Glomerular endothelial cell (primary cell): ENCODE results near the gene PNN. TPM values are rescaled to one million over a fixed set of nuclear protein-coding genes. Genes with fewer than 3 reads are reported as not detected.
"Not testable (repeated sequence)": the region's sequence is repeated elsewhere in the genome, so short reads cannot be mapped to it uniquely, and the experiment has no call there.

ENCODE experiments used
- DNase-seq: peaks from one replicate; pipeline ENCODE4 v3.0.0-alpha.2; 2011; ENCODE audit warnings: low read depth, low spot score; ENCODE audit errors: extremely low read depth
- total RNA-seq: library from RNA; depleted of rRNA; stranded (reverse); fragments of >200 nt; gene quantifications from 2 replicates; pipeline ENCODE4 v1.2.3, GENCODE V29; 2015

Gene PNN
- 17.0 and 28.9 TPM in 2 replicates for total RNA-seq

DNA sequence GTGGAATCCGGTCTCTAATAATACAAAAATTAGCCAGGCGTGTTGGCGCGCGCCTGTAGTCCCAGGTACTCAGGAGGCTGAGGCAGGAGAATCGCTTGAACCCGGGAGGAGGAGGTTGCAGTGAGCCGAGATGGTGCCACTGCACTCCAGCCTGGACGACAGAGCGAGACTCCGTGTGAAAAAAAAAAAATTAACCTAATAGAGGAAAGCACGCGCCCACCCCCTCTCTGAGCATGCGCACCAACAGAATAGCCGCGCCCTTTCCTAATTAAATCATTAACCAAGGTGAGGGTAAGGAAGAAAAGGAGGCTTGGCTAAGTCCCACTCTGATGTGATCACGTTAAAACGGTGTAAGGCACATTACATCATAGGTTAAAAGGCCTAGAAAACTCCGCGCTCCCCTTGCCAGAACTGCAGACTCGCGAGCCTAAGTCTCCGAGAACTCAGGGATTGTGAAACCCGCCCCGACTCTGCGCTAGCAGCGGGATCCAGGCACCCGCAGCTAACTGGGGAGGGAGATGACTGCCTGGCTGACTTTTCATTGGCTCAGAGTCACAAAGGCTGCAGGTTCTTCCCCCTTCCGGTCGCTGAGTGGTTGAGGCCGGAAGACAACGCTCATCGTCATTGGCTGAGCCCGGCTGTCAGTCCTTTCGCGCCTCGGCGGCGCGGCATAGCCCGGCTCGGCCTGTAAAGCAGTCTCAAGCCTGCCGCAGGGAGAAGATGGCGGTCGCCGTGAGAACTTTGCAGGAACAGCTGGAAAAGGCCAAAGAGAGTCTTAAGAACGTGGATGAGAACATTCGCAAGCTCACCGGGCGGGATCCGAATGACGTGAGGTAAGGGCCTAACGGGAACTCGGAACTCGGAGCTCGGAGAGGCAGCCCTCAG, at the start of gene PNN:
Gene PNN (plus strand): TSS at position 695 of the 885 bp plus-strand sequence. CDS start 26 bp downstream, at position 721.
- DNase-seq: peak; percentile 98

DNA sequence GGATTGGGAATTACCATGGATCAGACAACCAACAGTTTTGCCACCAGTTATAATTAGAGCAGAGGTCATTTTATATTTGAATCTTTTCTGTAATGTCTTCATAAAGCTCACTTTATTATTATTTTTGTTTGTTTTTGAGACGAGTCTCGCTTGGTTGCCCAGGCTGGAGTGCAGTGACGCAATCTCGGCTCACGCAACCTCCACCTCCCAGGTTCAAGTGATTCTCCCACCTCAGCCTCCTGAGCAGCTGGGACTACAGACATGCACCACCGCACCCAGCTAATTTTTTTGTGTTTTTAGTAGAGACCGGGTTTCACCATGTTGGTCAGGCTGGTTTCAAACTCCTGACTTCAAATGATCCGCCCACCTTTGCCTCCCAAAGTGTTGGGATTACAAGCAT, 37.2 kb upstream of the PNN start:
- not testable (repeated sequence) for DNase-seq

DNA sequence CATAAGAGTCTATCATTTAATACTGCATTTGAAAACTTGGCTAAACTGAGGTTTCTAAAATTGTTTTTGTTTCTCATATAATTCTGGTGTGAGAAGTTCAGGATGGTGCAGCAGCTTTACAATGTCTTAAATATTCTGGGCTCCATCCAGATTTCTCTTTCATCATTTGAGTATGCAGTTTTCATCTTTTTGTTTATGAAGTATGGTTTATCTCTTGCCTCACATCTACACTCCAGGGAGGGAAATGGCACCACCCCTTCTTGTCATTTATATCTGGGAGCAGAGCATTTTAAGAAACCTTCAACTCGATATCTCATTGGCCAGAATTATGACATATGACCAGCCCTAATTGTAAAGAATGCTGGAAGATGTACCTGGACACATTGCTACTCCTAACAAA, 36.6 kb upstream of the PNN start:
- no peak for DNase-seq

DNA sequence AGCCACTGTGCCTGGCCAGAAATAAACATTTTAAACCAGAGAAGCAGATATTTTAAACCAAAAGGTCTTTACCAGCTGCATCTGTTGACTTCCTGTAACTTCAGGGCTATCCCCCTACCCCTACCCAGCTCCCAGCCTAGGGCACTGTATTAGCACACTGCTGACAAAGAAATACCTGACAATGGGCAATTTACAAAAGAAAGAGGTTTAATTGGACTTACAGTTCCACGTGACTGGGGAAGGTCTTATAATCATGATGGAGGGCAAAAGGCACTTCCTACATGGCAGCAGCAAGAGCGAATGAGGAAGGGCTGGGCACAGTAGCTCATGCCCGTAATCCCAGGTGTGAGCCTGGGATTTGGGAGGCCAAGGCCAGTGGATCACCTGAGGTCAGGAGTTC, 34.9 kb upstream of the PNN start:
- DNase-seq: no peak

DNA sequence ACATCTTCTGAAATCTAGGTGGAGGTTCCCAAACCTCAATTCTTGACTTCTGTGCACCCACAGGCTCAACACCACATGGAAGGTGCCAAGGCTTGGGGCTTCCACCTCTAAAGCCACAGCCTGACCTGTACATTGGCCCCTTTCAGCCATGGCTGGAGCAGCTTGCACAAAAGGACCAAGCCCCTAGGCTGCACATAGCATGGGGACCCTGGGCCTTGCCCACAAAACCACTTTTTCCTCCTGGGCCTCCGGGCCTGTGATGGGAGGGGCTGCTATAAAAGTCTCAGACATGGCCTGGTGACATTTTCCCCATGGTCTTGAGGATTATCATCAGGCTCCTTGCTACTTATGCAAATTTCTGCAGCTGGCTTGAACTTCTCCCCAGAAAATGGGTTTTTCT, 33.4 kb upstream of the PNN start:
- DNase-seq: not testable (repeated sequence)

DNA sequence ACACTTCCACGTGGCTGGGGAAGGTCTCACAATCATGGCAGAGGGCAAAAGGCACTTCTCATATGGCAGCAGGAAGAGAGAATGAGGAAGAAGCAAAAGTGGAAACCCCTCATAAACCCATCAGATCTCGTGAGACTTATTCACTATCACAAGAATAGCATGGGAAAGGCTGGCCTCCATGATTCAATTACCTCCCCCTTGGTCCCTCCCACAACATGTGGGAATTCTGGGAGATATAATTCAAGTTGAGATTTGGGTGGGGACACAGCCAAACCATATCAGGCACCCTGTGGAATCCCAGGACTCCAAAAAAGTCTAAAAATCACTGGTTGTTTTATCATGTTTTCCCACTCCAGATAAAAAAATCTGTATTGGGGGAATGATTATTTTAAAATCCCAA, 31.8 kb upstream of the PNN start:
- DNase-seq: not testable (repeated sequence)

DNA sequence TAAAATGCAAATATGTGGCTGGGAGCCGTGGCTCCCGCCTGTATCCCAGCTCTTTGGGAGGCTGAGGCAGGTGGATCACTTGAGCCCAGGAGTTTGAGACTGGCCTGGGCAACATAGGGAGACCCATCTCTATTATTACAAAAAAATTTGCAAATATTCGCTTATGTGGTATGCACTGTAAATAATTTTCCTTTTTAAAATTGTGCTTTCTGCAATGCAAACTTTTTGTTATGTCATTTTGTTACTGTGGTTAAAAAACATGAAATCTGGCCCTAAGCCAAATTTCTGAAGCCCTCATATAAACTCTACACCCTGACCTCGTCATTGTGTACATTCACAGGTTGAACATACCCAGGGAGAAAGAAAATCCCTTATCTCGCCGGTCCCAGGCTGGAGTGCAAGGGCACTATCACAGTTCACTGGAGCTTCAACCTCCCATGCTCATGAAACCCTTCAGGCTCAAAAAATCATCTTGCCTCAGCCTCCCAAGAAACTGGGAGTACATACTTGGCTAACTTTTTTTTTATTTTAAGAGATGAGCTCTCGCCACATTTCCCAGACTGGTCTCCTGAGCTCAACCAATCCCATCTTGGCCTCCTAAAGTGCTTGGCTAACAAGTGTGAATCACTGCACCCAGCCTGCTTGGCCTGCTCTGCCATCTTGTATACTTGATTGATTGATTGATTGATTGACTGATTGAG, 29.6 kb upstream of the PNN start:
- no peak for DNase-seq

DNA sequence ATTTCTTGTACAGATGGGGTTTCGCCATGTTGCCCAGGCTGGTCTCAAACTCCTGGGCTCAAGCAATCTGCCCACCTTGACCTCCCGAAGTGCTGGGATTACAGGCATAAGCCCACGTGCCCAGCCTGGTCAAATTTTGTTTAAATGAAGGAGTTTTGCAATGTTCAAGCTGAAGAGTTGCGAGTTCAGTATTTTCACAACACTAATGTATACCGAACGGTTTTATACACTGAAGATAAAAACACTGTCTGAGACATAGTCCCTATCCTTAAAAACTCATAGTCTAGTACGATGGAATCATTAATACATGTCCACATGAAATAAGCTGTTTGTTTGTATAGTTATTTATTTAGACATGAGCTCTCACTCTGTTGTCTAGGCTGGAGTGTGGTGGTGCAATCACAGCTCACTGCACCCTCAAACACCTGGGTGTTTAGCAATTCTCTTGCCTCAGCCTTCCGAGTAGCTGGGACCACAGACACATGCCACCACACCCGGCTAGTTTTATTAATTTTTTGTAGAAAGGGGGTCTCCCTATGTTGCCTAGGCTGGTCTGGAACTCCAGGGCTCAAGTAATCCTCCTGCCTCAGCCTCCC, 20.4 kb upstream of the PNN start:
- no peak for DNase-seq

DNA sequence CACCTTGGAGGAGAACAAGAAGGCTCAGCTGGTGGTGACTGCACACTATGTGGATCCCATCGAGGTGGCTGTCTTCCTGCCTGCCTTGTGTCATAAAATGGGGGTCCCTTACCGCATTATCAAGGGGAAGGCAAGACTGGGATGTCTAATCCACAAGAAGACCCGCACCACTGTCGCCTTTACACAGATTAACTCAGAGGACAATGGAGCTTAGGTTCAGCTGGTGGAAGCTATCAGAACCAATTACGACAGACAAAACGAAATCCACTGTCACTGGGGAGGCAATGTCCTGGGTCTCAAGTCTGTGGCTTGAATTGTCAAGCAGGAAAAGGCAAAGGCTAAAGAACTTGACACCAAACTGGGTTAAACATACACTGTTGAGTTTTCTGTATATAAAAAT, 17.6 kb upstream of the PNN start:
- DNase-seq: no peak

DNA sequence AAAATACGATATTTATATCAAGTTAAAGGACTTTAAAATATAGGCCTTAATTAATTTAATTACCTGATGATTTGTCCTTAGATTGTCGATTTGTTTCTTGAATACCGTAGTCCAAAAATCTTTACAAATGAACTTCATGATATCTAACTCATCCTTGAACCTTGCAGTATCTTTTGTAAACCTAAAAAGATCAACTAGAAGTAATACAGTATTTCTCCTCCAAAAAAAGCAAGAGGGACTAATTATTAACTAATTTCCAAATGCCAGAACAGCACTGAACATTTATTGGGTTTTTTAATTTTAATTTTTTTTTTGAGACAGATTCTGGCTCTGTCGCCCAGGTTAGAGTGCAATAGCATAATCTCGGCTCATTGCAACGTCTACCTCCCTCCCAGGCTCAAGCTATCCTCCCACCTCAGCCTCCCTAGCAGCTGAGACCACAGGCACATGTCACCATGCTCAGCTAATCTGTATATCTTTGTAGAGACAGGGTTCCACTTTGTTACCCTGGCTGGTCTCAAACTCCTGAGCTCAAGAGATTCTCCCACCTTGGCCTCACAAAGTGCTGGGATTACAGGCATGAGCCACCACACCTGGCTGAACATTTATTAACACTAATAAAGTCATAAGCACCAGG, 16.7 kb upstream of the PNN start:
- DNase-seq: no peak

DNA sequence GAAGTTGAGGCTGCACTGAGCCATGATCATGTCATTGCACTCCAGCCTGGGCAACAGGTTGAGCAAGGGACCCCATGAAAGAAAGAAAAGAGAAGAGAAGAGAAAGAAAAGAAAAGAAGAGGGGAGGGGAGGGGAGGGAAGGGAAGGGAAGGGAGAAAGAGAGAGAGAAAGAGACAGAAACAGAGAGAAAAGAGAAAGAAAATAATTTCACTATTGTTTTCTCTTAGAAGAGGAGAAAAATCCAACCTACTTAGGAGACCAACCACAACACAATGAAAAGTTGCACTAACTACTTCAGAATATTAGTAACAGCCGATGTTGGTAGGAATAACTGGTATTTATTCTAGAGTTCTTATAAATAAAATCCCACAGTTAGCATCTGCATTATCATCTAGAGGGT, 14.6 kb upstream of the PNN start:
- DNase-seq: no peak

DNA sequence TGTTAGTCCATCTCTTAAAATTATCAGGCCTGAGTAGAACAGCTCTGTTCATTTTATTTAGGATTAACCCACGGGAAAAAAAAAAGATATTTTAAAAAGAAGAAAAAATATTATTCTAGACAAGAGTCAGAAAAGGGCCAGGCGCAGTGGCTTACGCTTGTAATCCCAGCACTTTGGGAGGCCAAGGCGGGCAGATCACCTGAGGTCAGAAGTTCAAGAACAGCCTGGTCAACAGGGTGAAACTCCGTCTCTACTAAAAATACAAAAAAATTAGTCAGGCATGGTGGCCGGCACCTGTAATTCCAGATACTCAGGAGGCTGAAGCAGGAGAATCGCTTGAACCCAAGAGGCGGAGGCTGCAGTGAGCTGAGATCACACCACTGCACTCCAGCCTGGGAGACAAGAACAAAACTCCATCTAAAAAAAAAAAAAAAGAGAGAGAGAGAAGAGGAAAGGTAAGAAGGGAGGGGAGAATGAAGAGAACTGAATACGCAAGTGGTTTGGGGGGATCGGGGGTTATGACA, 7.2 kb upstream of the PNN start:
- DNase-seq: not testable (repeated sequence)

DNA sequence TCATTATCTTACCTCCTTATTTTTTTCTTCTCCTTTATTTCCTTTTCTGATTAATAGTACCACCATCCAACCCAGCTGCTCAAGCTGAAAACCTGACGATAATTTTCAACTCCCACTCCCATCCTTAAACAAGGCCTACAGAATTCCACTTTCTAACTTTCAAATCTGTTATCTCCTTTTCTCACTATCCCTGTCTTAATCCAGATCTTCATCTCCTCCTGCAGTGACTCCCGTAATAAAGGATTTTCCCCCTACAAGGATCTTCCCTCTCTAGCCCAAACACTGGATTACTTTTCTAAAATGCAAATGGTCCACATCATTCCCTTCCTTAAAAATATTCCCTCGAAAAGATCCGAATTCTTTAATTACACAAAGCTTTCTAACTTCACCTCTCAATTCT, 6.5 kb upstream of the PNN start:
- DNase-seq: no peak

DNA sequence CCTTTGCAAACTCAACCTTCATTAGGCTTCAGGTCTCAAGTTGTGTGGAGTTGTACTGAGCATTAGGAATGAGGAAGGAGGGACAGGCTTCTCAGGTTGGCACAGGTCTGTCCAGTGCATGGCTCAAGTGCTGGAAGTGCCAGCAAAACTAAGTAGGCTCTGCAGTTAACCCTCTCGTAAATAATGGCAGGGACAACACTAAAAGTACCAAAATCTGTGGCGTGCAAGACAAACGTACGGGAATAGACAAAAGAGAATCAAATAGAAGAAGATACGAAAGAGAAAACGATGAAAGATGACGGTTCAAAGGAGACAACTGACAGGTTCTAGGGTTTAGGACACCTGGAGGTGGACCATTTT, 5.5 kb upstream of the PNN start:
- no peak for DNase-seq

DNA sequence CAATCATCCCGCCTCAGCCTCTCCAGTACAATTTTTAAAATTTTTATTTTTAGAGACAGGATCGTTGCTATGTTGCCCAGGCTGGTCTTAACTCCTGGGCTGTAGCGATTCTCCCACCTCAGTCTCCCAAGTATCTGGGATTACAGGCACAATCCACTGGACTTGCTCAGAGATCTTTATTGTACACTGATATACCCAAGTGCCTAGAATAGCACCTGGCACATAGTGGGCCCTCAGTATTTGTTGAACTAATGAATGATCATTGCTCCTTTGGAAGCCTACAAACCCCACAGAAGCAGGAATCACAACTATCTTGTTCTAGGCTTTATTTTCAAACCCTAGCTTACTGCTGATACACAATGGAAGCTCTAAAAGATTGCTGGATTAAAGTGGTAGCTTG, 1.9 kb upstream of the PNN start:
- DNase-seq: no peak

DNA sequence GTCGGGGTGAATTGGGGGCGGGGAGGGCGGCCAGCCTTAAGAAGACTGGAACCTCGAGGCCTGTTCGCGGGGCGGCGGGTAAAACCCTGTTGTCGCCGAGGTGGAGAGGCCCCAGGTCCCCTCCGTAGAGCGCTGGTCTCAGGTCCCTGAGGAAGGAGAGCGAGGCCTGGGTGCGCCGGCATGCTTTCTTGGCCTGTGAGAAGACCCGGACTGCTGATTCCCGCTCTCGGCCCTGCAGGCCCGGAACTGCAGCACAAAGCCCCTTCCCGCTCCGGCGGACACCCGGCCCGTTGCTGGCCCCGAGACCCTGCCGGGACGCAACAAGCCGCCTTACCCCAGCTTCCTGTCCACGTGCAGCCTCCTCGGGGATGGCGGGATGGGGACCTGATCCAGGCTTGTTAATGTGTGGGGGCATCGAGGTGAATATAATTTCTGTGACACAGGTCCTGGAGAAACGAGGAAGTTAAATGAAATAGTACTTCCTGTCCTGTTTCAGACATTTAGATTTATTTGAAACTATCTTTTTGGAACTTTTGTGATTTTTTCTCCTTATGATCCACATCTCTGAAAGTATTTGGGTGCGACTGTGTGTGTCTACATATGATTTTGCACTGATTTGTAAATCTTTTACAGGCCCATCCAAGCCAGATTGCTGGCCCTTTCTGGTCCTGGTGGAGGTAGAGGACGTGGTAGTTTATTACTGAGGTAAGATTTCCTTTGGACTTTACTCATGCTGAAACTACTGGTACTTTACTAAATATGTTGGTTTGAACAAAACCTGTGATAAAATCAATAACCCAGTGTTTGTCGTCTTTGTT, 600 bp downstream of the PNN start:
- DNase-seq: no peak

DNA sequence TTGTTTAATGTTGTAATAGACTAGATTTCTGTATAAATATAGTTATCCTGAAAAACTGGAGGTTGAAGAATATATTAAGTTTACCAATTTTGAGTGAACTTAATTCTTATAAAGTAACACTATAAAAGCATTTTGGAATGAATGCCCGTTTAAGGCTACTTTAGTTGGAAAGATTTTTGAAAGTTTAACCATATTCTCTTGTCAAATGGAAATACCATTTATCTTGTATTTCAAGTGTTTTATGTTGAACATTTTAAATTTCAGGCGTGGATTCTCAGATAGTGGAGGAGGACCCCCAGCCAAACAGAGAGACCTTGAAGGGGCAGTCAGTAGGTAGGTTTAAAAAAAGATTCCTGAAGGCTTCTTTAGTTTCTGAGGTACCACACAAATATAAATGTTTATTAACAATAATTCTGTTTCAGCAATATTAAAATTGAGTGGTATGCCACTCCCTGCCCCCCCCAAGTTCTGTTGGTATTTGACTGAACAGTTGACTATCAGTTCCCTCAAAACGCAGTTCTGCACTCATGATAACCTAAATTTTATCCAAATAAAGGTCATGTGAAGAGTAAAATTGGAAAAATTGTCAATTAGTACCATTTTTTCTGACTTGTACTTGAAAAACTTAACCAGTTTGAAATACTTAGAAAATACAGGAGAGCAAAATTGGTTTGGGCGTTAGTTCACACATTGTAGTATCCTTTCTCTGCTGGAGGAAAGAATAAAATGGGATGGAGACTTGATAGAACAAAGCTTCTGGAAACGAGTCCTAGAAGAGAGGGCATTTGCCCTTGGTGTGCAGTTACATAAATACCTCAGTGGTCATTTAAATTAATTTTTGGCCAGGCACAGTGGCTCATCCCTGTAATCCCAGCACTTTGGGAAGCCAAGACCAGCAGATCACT, 1.5 kb downstream of the PNN start:
- DNase-seq: no peak

DNA sequence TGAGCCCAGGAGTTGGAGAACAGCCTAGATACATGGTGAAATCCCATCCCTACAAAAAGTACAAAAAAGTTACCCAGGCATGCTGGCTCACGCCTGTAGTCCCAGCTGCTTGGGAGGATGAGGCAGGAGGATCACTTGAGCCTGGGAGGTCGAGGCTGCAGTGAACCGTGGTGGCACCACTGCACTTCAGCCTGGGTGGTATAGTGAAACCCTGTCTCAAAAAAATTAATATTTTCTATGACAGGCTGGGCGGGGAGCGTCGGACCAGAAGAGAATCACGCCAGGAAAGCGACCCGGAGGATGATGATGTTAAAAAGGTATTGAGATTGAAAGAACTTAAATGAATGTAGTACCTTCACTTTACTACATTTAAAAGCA, 2.1 kb downstream of the PNN start:
- DNase-seq: no peak

DNA sequence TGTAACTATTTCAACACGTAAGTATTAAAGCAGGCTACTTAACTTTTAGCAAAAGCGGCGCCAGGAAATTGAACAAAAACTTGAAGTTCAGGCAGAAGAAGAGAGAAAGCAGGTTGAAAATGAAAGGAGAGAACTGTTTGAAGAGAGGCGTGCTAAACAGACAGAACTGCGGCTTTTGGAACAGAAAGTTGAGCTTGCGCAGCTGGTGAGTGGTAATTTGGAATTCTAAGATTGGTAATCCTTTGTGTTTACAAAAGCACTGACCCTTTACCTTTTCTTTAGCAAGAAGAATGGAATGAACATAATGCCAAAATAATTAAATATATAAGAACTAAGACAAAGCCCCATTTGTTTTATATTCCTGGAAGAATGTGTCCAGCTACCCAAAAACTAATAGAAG, 4.0 kb downstream of the PNN start:
- DNase-seq: no peak
